NOMO-1 treated with DMSO at 0.1 percent for 48 hours (cell line): Measurements from ENCODE around the gene CLCN6.
A peak's percentile ranks its signal among the peaks of the same experiment; 100 is the strongest.

Source experiments
- DNase-seq: peaks from one replicate; lab custom pipeline; 2025; ENCODE audit not compliant: unreplicated experiment; lab: John Stamatoyannopoulos, UW

The CLCN6 gene

DNA sequence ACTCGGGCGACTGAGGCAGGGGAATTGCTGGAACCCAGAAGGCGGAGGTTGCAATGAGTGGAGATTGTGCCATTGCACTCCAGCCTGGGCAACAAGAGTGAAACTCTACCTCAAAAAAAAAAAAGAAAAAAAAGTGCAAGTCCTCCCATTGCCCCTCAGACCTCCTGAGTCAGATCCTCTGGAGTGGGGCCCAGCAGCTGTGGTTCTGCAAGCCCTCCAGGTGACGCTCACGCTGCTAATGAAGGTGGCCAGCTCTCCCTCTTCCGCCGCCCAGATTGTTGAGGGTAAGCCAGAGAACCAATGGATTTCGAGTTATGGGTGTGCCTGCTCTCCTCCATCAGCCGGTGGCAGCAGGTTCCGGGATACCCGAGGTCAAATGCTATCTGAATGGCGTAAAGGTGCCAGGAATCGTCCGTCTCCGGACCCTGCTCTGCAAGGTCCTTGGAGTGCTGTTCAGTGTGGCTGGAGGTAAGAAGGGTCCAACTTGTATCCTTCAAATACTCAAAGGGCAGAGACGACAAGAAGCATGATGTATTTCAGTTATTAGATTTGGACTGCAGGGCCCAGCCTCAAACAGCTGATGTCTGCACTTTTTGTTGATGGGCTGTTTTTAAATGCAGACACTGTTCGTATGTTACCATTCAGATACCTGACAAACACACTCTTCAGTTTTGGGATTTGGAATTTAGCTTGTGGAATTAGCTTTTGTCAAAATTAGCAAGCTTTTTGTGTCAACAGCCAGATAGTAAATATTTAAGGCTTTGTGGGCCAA, 17.6 kb downstream of the CLCN6 start:
- DNase-seq, result no peak

- no peak for DNase-seq
Measured at GRCh38 chr1:11825131-11825530, 19.1 kb downstream of the CLCN6 start.

DNA sequence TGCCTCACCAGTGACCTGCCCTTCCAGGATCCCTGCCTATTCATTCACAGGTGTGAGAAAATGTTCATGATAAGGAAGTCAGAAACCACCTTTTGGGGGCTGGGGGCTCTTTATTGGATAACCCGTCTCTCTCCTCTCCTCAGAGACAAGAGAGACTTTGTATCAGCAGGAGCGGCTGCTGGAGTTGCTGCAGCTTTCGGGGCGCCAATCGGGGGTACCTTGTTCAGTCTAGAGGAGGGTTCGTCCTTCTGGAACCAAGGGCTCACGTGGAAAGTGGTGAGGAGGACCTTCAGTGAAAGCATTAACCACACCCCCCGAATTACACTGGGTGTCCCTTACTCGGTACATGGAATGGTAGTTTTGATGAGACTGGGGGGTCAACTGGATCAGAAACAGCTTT, 21.0 kb downstream of the CLCN6 start:
- no peak for DNase-seq

DNA sequence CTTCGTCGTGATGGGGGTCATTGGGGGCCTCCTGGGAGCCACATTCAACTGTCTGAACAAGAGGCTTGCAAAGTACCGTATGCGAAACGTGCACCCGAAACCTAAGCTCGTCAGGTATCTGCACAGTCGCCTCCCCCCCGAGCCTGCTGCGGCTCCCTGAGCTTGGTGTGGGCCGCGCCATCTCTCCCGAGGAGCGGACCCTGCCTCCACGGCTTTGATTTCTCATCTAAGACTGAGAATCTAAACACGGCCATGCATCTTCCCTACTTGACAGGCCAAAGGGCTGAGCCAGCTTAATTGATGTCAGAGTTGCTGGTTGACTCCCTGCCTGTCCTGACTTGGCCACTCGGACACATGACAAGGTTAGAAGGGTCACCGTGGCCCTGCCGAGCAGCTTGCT, 22.5 kb downstream of the CLCN6 start:
- no peak for DNase-seq

DNA sequence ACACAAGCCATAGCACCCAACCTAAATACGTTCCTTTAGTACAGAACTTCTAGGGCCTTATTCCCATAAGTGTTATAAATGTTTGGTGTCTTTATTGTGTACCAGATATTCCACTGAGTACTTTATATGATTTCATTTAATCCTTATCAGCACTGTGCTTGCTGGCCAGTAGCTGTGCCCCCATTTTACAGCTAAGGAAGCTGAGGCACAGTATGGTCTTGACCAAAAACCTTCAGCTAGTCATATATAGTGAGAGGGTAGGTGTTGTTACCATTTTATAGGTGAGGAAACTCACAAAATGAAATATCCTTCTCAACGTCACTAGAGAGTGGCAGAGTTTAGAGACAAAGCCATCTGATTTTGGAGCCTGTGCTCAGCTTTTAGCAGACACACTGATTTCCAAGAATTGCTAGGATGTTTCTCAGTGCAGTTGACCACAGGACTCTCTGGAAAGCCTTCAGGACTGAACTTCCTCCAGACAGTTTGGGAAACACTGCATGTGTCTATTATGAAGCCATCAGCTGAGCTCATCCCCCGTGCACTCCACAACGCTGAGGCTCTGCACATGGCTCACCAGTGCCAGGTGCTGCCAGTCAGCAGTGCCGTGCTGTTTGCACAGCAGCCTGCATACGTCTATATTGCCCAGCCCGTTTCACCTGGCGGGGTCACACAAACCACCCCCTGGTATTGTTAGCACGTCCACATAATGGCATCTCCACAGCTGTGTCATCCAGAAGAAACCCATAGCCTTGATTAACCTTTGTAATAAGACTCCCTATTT, 26.1 kb downstream of the CLCN6 start:
- no peak for DNase-seq

DNA sequence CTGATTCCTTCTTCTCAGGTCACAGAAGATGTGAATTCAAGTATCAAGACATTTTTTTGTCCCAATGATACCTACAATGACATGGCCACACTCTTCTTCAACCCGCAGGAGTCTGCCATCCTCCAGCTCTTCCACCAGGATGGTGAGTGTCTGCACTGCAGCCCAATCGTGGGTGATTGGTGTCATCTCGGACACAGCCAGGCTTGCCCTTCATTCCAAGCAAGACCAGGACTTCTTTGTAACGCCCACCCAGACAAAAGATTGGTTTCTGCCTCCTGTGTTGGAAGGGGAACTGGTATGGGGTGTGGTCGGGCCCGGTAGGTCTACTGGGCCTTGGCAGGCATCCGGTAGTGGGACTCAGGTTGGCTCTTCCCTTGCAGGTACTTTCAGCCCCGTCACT, 27.5 kb downstream of the CLCN6 start:
- DNase-seq, result no peak

- DNase-seq, result no peak
Measured at GRCh38 chr1:11833900-11834299, 27.9 kb downstream of the CLCN6 start.

- no peak for DNase-seq
Measured at GRCh38 chr1:11835441-11836225, 29.6 kb downstream of the CLCN6 start.

GRCh38 chr1:11836955-11837766, 31.2 kb downstream of the CLCN6 start:
- no peak for DNase-seq

GRCh38 chr1:11837767-11838348, 31.9 kb downstream of the CLCN6 start:
- no peak for DNase-seq

DNA sequence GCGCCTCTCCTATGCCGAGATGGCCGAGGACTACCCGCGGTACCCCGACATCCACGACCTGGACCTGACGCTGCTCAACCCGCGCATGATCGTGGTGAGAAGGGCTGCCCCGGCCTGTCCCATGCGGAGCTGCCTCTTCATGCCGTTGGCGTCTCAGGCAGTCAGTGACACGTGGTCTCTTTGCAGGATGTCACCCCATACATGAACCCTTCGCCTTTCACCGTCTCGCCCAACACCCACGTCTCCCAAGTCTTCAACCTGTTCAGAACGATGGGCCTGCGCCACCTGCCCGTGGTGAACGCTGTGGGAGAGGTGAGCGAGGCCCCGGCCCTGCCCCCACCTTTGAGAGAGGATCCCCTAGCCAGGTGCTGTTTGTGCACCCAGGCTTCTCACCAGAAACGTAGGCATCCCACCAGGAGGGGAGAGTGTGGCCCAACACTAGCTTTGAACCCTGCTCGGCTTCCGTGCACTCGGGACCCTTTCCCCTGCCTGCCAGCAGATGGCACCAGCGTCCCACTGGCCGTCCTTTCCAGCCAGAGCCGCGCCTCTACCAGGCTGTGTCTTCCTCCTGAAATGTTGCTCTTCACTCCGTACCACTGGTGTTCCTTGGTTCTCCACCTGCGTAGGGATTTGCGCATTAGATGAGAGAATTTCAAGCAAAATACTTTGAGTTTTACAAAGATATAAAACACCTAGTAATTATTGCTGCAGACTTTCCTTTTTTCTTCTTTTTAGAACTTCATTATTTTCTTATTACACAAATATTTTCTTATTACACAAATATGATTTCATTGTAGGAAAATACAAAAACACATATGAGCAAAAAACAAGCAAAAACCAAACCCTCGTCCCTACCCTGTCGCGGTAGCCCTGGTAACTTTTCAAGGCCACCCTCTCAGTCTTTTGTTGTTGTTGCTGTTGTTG, 32.6 kb downstream of the CLCN6 start:
- DNase-seq, result peak; percentile 48

GRCh38 chr1:11839727-11840705, 34.0 kb downstream of the CLCN6 start:
- no peak for DNase-seq

DNA sequence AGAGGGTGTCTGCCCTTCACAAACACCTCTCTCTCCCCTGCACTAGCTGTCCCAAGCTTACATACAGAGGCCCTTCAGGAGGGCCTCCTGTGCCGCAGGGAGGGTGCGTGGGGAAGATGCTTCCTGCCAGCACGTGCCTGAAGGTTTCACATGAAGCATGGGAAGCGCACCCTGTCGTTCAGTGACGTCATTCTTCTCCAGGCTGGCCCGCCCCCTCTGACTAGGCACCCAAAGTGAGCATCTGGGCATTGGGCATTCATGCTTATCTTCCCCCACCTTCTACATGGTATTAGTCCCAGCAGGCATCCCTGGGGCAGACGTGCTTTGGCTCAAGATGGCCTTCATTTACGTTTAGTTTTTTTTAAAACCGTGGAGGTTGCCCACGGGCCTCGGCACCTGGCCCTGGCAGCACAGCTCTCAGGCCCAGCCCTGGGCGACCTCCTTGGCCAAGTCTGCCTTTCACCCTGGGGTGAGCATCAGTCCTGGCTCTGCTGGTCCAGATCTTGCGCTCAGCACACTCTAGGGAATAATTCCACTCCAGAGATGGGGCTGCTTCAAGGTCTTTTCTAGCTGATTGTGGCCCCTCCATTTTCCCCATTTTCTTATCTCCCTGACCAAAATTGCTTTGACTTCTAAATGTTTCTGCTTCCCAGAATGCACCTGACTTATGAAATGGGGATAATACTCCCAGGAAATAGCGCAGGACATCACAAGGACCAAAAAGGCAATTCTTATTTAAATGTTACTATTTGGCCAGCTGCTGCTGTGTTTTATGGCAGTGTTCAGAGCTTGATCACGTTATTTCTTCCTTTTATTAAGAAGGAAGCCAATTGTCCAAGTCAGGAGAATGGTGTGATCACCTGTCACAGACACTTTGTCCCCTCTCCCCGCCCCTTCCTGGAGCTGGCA, 35.5 kb downstream of the CLCN6 start:
- no peak for DNase-seq

- peak; percentile 76 for DNase-seq
Measured at GRCh38 chr1:11842154-11843041, 36.4 kb downstream of the CLCN6 start.

DNA sequence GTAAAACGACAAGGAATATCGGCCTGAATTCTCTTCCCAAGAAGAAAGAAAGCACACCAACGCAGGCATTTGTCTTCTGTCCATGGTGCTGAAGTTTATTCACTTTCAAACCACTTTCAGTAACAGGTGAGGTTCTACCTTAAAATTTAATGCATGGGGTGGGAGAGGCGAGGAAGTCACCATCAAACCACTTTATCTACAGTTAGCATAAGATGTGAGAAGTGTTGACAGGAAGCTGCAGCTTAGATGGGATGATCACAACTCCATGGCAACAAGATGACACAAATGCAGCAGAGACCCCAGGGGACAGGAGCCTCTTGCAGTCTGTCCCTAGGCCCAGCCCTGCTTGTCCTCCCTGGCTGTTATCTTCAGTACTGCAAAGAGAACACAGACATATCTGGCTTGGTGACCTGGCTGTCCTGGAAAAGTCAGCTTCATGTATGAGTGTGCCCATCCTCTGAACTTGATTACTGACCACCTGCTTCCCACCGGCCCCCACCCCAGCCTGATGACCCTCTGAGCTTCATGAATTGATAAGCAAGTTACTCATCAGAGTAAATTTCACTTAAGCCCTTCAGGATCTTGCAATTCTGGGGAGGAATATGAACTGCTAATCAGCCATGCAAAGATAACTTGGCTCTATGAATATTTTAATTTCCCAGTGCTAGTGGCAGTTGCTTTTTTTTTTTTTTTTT, 39.8 kb downstream of the CLCN6 start:
- no peak for DNase-seq
